BE2C (cell line): ENCODE results near the gene CEACAM16.
A peak's percentile ranks its signal among the peaks of the same experiment; 100 is the strongest.

Experiments used
- DNase-seq: peaks from one replicate; pipeline ENCODE4 v3.0.0-alpha.2; 2020
- H3K27me3 ChIP-seq: fragments of 250-450 bp; sonication (Bioruptor Pico); 2 replicates; pipeline ENCODE4 v1.5.1; 2020; ENCODE audit warnings: mild to moderate bottlenecking
- H3K36me3 ChIP-seq: fragments of 250-450 bp; sonication (Bioruptor Pico); 2 replicates; pipeline ENCODE4 v1.5.1; 2020; ENCODE audit warnings: mild to moderate bottlenecking
- H3K4me1 ChIP-seq: fragments of 250-450 bp; sonication (Bioruptor Pico); 2 replicates; pipeline ENCODE4 v1.5.1; 2020
- H3K4me3 ChIP-seq: 2 replicates; pipeline ENCODE4 v1.5.1; 2011; ENCODE audit warnings: low read depth, low read length
- H3K9me3 ChIP-seq: fragments of 250-450 bp; sonication (Bioruptor Pico); 2 replicates; pipeline ENCODE4 v1.5.1; 2020
- TF ChIP-seq, protein P1 (sequence below): IDR thresholded peaks from 2 replicates; pipeline ENCODE4 v1.5.1; 2012; ENCODE audit warnings: mild to moderate bottlenecking, low read depth, low read length

CEACAM16 gene

DNA sequence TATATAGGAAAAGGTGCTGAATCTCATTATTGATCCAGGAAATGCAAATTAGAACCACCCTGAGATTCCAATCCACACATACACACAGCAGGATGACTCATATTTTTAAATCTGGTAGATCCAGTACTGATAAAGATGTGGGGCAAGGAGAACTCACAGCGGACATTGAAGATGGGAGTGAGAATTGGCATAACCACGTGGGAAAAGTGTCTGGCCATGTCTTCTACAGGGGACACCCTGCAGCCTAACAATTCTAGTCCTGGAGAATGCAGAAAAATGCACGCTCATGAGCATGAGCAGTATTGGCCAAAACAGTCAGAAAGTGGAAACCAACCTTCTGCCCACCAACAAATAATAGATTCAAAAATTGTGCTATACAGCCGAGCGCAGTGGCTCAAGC lies 36.1 kb downstream of the CEACAM16 start:
- H3K4me3 ChIP-seq: no peak overlapping the region
- DNase-seq: no peak
- TF ChIP-seq, protein P1, sequence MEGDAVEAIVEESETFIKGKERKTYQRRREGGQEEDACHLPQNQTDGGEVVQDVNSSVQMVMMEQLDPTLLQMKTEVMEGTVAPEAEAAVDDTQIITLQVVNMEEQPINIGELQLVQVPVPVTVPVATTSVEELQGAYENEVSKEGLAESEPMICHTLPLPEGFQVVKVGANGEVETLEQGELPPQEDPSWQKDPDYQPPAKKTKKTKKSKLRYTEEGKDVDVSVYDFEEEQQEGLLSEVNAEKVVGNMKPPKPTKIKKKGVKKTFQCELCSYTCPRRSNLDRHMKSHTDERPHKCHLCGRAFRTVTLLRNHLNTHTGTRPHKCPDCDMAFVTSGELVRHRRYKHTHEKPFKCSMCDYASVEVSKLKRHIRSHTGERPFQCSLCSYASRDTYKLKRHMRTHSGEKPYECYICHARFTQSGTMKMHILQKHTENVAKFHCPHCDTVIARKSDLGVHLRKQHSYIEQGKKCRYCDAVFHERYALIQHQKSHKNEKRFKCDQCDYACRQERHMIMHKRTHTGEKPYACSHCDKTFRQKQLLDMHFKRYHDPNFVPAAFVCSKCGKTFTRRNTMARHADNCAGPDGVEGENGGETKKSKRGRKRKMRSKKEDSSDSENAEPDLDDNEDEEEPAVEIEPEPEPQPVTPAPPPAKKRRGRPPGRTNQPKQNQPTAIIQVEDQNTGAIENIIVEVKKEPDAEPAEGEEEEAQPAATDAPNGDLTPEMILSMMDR: no peak
- no peaks in the 10 kb centered on the region for H3K36me3 ChIP-seq
- H3K27me3 ChIP-seq: no peaks in the 10 kb centered on the region
- H3K4me1 ChIP-seq: no peaks in the 10 kb centered on the region
- H3K9me3 ChIP-seq: no peaks in the 10 kb centered on the region

DNA sequence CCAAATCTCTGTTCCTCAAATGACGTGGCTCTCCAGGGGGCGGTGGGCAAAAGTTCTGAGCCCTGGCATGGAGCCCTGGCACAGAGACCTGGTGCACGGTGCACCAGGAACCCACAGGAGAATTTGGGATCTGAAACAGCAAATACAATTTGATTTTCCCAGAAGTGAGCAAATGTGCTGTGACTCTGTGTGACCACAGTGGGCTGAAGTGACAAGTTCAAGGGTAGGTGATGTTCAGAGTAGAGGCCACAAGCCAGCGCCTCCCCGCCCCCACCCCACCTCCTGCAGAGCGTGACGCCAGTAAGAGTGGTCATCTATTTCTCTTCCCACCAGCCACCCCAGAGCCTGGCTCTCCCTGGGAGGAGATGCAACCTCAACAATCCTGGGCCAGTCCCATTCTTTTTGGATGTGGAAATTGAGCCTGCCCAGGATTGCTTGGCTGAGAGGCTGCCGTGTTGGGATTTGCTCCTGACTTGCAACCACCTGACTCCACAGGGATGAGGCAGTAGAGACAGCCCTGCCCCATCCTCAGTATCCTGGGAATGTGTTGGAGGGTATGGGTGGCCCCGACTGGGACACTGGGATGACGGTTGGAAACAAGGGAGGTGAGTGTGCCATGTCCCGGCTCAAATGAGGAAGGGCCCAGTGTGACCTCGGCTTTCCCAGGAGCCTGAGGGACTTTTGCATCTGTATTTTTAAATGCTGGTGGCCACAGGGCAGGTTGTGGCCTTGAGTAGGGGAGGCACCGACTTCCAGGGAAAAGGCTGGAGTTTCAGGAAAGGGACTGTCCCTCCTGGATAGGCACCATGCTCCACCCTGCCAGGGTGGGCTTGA lies 38.5 kb downstream of the CEACAM16 start:
- Histone ChIP-seq H3K9me3 (no peaks in the 10 kb centered on the region), H3K4me1 (peaks cover 9% of the 10 kb centered on the region), H3K27me3 (no peaks in the 10 kb centered on the region), H3K4me3 (no peak overlapping the region), H3K36me3 (no peaks in the 10 kb centered on the region)
- DNase-seq: no peak
- TF ChIP-seq, protein P1: no peak

DNA sequence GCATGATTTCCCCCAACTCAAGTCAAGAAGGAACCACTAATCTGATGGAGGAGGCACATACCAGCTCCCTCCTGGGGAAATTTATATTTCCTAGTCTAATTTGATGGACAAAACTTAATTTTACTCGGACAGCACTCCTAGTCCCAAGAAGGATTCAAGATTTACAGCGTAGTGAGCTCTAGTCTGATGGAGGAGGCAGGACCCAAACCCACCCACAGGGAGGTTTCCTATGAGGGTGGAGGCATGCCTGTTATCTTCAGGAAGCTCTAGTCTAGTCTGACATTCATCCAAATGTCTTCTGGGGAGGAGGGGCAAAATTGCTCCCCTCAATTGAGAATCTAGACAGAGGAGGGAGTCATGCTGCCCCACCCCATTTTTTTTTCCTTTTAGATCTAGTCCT lies 39.2 kb downstream of the CEACAM16 start:
- Histone ChIP-seq H3K36me3 (no peaks in the 10 kb centered on the region), H3K4me3 (no peak overlapping the region), H3K9me3 (no peaks in the 10 kb centered on the region), H3K27me3 (no peaks in the 10 kb centered on the region), H3K4me1 (peaks cover 15% of the 10 kb centered on the region)
- TF ChIP-seq, protein P1: no peak
- DNase-seq: no peak

DNA sequence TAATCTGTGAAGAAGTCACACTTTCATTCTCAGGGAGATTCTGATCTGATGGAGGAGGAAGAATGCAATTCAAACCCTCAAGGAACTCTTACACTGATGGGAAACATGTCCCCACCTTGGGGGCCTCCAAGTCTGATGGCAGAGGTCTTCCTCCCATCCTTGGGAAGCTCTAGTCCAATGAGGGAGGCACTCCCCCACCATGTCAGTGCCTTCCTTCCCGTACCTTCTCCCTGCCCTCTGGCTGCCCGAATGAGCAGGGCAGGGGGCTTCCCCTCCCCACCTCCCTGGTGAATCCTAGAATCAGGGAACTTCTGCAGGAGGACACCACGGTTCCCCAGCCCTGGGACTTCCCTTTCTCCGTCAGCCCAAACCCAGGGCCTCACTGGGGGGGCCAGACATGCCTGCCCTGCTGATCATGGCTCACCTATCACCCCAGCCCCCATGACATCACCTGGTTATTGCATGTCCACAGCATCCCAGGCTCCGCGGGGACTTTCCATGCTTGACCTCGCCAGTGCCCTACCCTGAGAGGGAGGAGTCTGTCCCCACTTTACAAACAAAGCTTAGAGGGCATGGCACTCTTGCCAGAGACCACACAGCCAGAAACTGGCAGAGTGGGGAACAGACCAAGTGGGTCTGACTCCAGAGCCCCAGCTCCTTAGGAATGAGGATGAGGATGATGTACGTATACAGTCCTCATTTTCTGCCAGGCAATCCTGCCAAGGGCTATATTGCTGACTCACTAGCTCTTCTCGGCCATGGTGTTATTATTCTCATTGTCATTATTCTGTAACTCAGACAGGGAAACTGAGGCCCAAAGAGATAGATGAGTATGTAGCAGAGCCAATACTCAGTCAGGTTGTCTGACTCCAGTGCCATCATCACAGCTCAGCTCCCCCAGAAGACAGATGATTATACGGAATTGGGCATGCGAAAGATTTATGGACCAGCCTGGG lies 39.9 kb downstream of the CEACAM16 start:
- TF ChIP-seq, protein P1: no peak
- no peak for DNase-seq
- no peak overlapping the region for H3K4me3 ChIP-seq
- no peaks in the 10 kb centered on the region for H3K36me3 ChIP-seq
- H3K9me3 ChIP-seq: no peaks in the 10 kb centered on the region
- no peaks in the 10 kb centered on the region for H3K27me3 ChIP-seq
- H3K4me1 ChIP-seq: peaks cover 15% of the 10 kb centered on the region

DNA sequence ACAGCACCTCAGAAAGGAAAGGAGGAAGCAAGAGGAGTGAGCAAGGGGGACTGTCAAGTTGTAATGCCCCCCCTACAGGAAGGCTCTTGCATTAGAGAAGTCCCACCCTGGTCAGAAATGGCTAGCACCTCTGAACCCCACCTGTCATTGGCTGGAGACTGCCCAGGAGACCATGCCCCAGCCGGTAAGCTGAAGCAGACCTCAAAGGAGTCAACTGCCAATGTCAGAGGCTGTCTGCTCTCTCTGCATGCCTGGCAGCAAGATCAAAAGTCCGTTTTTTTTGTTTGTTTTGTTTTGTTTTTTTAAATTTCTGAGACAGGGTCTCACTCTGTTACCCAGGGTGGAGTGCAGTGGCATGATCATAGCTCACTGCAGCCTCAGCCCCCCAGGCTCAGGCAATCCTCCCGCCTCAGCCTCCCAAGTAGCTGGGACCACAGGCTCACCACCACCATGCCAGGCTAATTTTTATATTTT lies 41.4 kb downstream of the CEACAM16 start:
- DNase-seq: no peak
- H3K9me3 ChIP-seq: no peaks in the 10 kb centered on the region
- TF ChIP-seq, protein P1: 0 out of 2 replicates have a peak, but pooled peaks have one; percentile 13
- H3K27me3 ChIP-seq: no peaks in the 10 kb centered on the region
- no peaks in the 10 kb centered on the region for H3K36me3 ChIP-seq
- no peak overlapping the region for H3K4me3 ChIP-seq
- peaks cover 15% of the 10 kb centered on the region for H3K4me1 ChIP-seq
